Liver (tissue), 9 donors: ENCODE data around the gene CFAP221. TPM values are rescaled to one million over a fixed set of nuclear protein-coding genes. Genes with fewer than 3 reads are reported as not detected.

Experiments used
- DNase-seq: peaks from one replicate; pipeline ENCODE4 v3.0.0-alpha.2; 2017; ENCODE audit warnings: low spot score
- H3K27ac ChIP-seq, 2 donors: one replicate each; pipeline ENCODE4 v1.7.0; 2013; ENCODE audit warnings: inconsistent platforms in 2 of 2, low read length in 2 of 2, control low read depth in 1 of 2, low read depth in 1 of 2, mild to moderate bottlenecking in 1 of 2
- H3K27me3 ChIP-seq, 4 donors: one replicate each; pipeline versions ENCODE4 v1.6.1 to v1.7.0; 2013; ENCODE audit warnings: low read length in 3 of 4, inconsistent platforms in 1 of 4, mild to moderate bottlenecking in 1 of 4, moderate library complexity in 1 of 4; ENCODE audit not compliant: control insufficient read depth in 4 of 4, insufficient read depth in 4 of 4
- H3K36me3 ChIP-seq, 4 donors: one replicate each; pipeline versions ENCODE4 v1.6.1 to v1.7.0; 2013; ENCODE audit warnings: low read length in 3 of 4, mild to moderate bottlenecking in 3 of 4, low read depth in 1 of 4, moderate library complexity in 1 of 4; ENCODE audit not compliant: control insufficient read depth in 4 of 4, insufficient read depth in 3 of 4
- H3K4me1 ChIP-seq, 4 donors: one replicate each; pipeline versions ENCODE4 v1.6.1 to v1.7.0; 2013; ENCODE audit warnings: low read length in 3 of 4, mild to moderate bottlenecking in 3 of 4, moderate library complexity in 1 of 4; ENCODE audit not compliant: control insufficient read depth in 4 of 4, insufficient read depth in 4 of 4
- H3K4me3 ChIP-seq, 3 donors: one replicate each; pipeline versions ENCODE4 v1.6.1 to v1.7.0; 2013; ENCODE audit warnings: low read length in 3 of 3, control low read depth in 1 of 3, low read depth in 1 of 3, mild to moderate bottlenecking in 1 of 3
- H3K9ac ChIP-seq, 2 donors: one replicate each; pipeline ENCODE4 v1.7.0; 2013; ENCODE audit warnings: low read length in 2 of 2, mild to moderate bottlenecking in 2 of 2, moderate library complexity in 2 of 2, control low read depth in 1 of 2, low read depth in 1 of 2
- H3K9me3 ChIP-seq, 4 donors: one replicate each; pipeline versions ENCODE4 v1.6.1 to v1.7.0; 2013; ENCODE audit warnings: low read length in 3 of 4; ENCODE audit not compliant: control insufficient read depth in 4 of 4
- ATF3 ChIP-seq: IDR thresholded peaks from 2 replicates; pipeline ENCODE4 v1.6.1; 2016; ENCODE audit warnings: antibody characterized with exemption
- CTCF ChIP-seq: fragments of 150-350 bp; IDR thresholded peaks from 2 replicates; pipeline ENCODE4 v1.5.1; 2017; ENCODE audit warnings: improper control_type of control experiment, low read depth, low read length; ENCODE audit not compliant: missing input control
- EGR1 ChIP-seq, 2 donors: IDR thresholded peaks; 2 replicates each; pipeline ENCODE4 v1.6.1; 2016 to 2018; ENCODE audit warnings: antibody characterized with exemption in 2 of 2, low read depth in 2 of 2
- FOXA1 ChIP-seq: IDR thresholded peaks from 2 replicates; pipeline ENCODE4 v1.6.1; 2016; ENCODE audit warnings: antibody characterized with exemption
- FOXA2 ChIP-seq: IDR thresholded peaks from 2 replicates; pipeline ENCODE4 v1.6.1; 2016; ENCODE audit warnings: antibody characterized with exemption
- GABPA ChIP-seq, 2 donors: IDR thresholded peaks in 1 of 2; conservative IDR thresholded peaks in 1 of 2; 2 replicates each; pipeline ENCODE4 v1.6.1; 2016; ENCODE audit warnings: antibody characterized with exemption in 2 of 2, mild to moderate bottlenecking in 1 of 2, moderate library complexity in 1 of 2
- HNF4A ChIP-seq, 2 donors: conservative IDR thresholded peaks; 2 replicates each; pipeline ENCODE4 v1.6.1; 2016; ENCODE audit warnings: antibody characterized with exemption in 2 of 2, mild to moderate bottlenecking in 2 of 2
- HNF4G ChIP-seq: IDR thresholded peaks from 2 replicates; pipeline ENCODE4 v1.6.1; 2016; ENCODE audit warnings: antibody characterized with exemption
- JUND ChIP-seq, 2 donors: IDR thresholded peaks; 2 replicates each; pipeline ENCODE4 v1.6.1; 2016; ENCODE audit warnings: antibody characterized with exemption in 2 of 2
- MAX ChIP-seq: IDR thresholded peaks from 2 replicates; pipeline ENCODE4 v1.6.1; 2016; ENCODE audit warnings: antibody characterized with exemption
- NR2F2 ChIP-seq: IDR thresholded peaks from 2 replicates; pipeline ENCODE4 v1.6.1; 2016; ENCODE audit warnings: antibody characterized with exemption
- RAD21 ChIP-seq, 2 donors: IDR thresholded peaks; 2 replicates each; pipeline ENCODE4 v1.6.1; 2016; ENCODE audit warnings: antibody characterized with exemption in 2 of 2, mild to moderate bottlenecking in 2 of 2
- REST ChIP-seq: IDR thresholded peaks from 2 replicates; pipeline ENCODE4 v1.6.1; 2016; ENCODE audit warnings: antibody characterized with exemption, mild to moderate bottlenecking
- RXRA ChIP-seq, 2 donors: IDR thresholded peaks; 2 replicates each; pipeline ENCODE4 v1.6.1; 2017 to 2018; ENCODE audit warnings: antibody characterized with exemption in 2 of 2, mild to moderate bottlenecking in 1 of 2
- SP1 ChIP-seq: IDR thresholded peaks from 2 replicates; pipeline ENCODE4 v1.6.1; 2018; ENCODE audit warnings: antibody characterized with exemption, mild to moderate bottlenecking
- TAF1 ChIP-seq: conservative IDR thresholded peaks from 2 replicates; pipeline ENCODE4 v1.6.1; 2016; ENCODE audit warnings: antibody characterized with exemption, mild to moderate bottlenecking
- YY1 ChIP-seq: IDR thresholded peaks from 2 replicates; pipeline ENCODE4 v1.6.1; 2016; ENCODE audit warnings: antibody characterized with exemption, mild to moderate bottlenecking
- ZBTB33 ChIP-seq: IDR thresholded peaks from 2 replicates; pipeline ENCODE4 v1.6.1; 2016; ENCODE audit warnings: antibody characterized with exemption
- polyA plus RNA-seq, 2 donors: library from polyadenylated mRNA; stranded (reverse) in 1 of 2; unstranded in 1 of 2; fragments of 200-250 nt in 1 of 2; fragments of >200 nt in 1 of 2; fragmentation: Nextera tagmentation in 1 of 2; extraction: Ambion mirVana in 1 of 2; gene quantifications; one replicate each; pipeline versions ENCODE4 v1.2.1 to v1.2.3, GENCODE V29; 2013 to 2015
- total RNA-seq, 2 donors: library from RNA; depleted of rRNA; stranded (reverse); fragments of >200 nt; gene quantifications; one replicate each; pipeline ENCODE4 v1.2.3, GENCODE V29; 2014
- donor health status: healthy.
- donor health status: healthy.
- donor health status: healthy.
- donor health status: healthy.
- donor health status: healthy.

CFAP221 gene
- total and polyA plus RNA-seq, 4 donors, result 0.23 to 3.1 (median 1.2) TPM

GRCh38 chr2:119583291-119583690, 39.0 kb downstream of the CFAP221 start:
- no peak for DNase-seq
- Histone ChIP-seq H3K4me3 (no peak overlapping the region), H3K36me3 (no peaks in the 10 kb centered on the region), H3K9ac (no peak overlapping the region), H3K27me3 (no peaks in the 10 kb centered on the region), H3K9me3 (no peaks in the 10 kb centered on the region), H3K4me1 (peaks cover 0 to 8% (median 2%) of the 10 kb centered on the region in 4 donors), H3K27ac (no peak overlapping the region)
- TF ChIP-seq MAX, result no peak
- TF ChIP-seq ZBTB33, result no peak
- TF ChIP-seq NR2F2, result no peak
- no peak for TF ChIP-seq RXRA (IDR thresholded peaks at IDR 0.05)
- TF ChIP-seq EGR1 (IDR thresholded peaks at IDR 0.05; ENCODE audit: low read depth in 2 of 2), result no peak
- no peak for TF ChIP-seq REST
- TF ChIP-seq GABPA (IDR thresholded peaks at IDR 0.05 in 1 of 2, conservative IDR thresholded peaks at IDR 0.05 in 1 of 2), result no peak
- TF ChIP-seq SP1, result no peak
- no peak for TF ChIP-seq YY1
- TF ChIP-seq CTCF, result no peak
- TF ChIP-seq FOXA1, result no peak
- no peak for TF ChIP-seq FOXA2
- no peak for TF ChIP-seq ATF3
- no peak for TF ChIP-seq HNF4A (conservative IDR thresholded peaks at IDR 0.05)
- no peak for TF ChIP-seq JUND (IDR thresholded peaks at IDR 0.05)
- no peak for TF ChIP-seq RAD21 (IDR thresholded peaks at IDR 0.05)
- no peak for TF ChIP-seq TAF1
- no peak for TF ChIP-seq HNF4G
